Measurements from ENCODE around the gene BLTP3B. TPM values are rescaled to one million over a fixed set of nuclear protein-coding genes. Genes with fewer than 3 reads are reported as not detected.

BLTP3B gene
- total RNA-seq, 1 experiment from 2014 or later: 26.3 TPM

DNA sequence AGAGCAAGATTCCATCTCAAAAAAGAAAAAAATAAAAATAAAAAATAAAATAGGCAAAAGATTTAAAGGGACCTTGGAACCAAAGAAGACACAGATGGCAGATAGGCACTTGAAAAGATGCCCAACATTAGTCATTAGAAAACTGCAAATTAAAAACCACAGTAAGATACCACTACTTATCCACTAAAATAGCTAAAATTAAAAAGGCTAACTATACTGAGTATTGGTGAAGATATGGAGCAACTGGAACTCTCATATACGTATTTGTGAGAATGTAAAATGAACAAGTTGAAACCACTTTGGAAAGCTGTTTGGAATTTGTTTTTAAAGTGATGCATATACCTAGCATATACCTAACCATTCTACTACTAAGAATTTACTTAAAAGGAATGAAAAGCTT is 22.3 kb downstream of the BLTP3B start:
- DNase-seq (ENCODE audit: low read depth): no peak

GRCh38 chr12:100115291-100115690 is 27.4 kb downstream of the BLTP3B start:
- no peak for DNase-seq (ENCODE audit: low read depth)

DNA sequence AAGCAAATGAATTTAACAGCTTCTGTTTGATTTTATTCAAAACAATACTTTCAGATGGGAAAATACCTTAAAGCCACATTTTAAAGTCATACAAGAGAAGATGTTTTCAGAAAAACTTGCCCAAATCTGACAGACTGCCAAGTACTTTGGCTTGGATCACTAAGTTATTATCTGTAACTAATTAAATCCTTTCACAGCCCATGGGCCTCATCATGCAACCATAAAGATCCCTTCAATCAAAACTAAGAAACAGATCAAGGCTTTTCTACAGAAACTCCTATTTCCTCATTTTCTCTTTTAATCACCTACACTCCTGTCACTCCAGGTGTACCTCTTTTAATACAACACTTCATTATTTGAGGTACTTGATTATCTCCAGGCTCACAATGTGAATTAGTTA is 28.1 kb downstream of the BLTP3B start:
- DNase-seq (ENCODE audit: low read depth): no peak

DNA sequence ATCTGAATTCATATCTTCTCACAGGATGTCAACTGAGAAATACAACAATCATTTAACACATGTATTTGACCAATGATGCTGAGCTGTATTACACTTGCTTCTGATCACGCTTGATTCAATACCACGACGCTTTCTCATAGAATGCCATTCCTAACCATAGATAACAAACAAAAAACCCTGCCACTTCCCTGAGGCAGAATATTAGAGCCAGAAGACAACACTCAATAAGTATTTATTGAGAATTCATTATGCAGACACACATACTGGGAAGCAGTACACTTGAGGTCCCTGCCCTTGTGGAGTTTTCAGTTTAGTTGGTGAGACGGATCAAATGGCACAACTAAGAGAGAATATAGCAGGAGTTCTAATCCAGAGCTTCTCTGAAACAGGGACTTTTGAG is 32.4 kb downstream of the BLTP3B start:
- no peak for DNase-seq (ENCODE audit: low read depth)

- DNase-seq (ENCODE audit: low read depth): no peak
Measured at GRCh38 chr12:100106861-100107260, 35.8 kb downstream of the BLTP3B start.

DNA sequence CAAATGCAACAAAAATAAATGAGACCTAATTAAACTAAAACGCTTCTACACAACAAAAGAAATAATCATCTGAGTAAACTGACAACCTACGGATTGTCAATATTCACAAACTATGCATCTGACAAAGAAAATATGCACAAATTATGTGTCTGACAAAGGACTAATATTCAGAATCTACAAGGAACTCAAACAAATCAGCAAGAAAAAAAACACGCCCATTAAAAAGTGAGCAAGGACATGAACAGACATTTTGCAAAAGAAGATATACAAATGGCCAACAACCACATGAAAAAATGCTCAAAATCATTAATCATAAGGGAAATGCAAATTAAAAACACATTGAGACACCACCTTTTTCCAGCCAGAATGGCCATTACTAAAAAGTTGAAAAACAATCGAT is 37.0 kb downstream of the BLTP3B start:
- DNase-seq (ENCODE audit: low read depth): no peak

DNA sequence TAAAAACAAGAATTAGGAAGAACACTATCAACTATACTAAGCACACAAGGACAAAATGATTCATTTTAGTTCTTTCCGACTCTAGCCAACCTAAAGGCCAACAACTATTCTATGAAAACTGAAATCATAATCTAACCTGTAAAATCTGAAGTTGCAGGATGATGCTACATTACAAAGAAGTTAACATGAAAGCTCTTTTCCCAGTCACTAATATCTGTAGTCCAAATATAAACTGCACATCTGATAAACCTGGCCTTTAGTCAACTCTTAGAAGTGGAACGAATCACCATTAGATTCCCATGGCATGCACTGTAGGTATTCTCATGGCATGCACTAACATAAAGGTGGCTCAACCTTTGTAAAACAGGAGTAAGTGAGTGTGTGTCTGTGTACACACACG is 41.7 kb downstream of the BLTP3B start:
- DNase-seq (ENCODE audit: low read depth): no peak

Other genes starting within 250 kb of the BLTP3B start
- gene ANKS1B, start 157.9 kb downstream of the BLTP3B start, total RNA-seq (2014; rRNA removed; shearing (Covaris generic)): 26.4 and 36.8 TPM in 2 replicates
- gene ACTR6, start 57.9 kb upstream of the BLTP3B start, total RNA-seq (2014; rRNA removed; shearing (Covaris generic)): 57.4 and 57.7 TPM in 2 replicates
- 1.1 and 2.4 TPM in 2 replicates for gene DEPDC4, start 124.2 kb upstream of the BLTP3B start, total RNA-seq (2014; rRNA removed; shearing (Covaris generic))
- gene SCYL2, start 124.3 kb upstream of the BLTP3B start, total RNA-seq (2014; rRNA removed; shearing (Covaris generic)): 33.9 and 39.3 TPM in 2 replicates
- gene SLC17A8, start 214.2 kb upstream of the BLTP3B start, total RNA-seq (2014; rRNA removed; shearing (Covaris generic)): not detected in 2 replicates